GM18907 (cell line): Measurements from ENCODE around the gene TSPO2.
A peak's percentile ranks its signal among the peaks of the same experiment; 100 is the strongest.

Experiments
- ATAC-seq: cut with Tn5 transposase; IDR thresholded peaks from one replicate; pipeline ENCODE4 v1.9.1; 2021; ENCODE audit warnings: mild to moderate bottlenecking, moderate library complexity; ENCODE audit not compliant: unreplicated experiment

Gene TSPO2

DNA sequence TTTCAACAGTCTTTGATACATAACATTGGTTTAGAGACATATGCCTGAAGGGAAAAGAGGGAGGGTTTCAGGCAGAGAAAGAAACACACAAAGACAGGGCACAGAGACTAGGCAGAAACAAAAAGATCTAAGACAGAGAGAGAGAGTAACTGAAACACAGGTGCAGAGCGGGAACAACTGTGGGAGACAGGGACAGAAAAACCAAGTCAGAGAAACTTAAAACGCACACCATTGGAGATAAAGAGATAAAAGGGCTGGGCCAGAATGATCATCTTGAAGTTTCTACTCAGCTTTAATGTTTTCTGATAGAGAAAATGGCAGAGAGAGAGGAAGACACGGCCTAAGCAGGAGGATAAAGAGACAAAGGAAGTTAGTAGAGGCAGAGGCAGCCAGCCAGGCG, 15.0 kb upstream of the TSPO2 start:
- ATAC-seq, result no peak

DNA sequence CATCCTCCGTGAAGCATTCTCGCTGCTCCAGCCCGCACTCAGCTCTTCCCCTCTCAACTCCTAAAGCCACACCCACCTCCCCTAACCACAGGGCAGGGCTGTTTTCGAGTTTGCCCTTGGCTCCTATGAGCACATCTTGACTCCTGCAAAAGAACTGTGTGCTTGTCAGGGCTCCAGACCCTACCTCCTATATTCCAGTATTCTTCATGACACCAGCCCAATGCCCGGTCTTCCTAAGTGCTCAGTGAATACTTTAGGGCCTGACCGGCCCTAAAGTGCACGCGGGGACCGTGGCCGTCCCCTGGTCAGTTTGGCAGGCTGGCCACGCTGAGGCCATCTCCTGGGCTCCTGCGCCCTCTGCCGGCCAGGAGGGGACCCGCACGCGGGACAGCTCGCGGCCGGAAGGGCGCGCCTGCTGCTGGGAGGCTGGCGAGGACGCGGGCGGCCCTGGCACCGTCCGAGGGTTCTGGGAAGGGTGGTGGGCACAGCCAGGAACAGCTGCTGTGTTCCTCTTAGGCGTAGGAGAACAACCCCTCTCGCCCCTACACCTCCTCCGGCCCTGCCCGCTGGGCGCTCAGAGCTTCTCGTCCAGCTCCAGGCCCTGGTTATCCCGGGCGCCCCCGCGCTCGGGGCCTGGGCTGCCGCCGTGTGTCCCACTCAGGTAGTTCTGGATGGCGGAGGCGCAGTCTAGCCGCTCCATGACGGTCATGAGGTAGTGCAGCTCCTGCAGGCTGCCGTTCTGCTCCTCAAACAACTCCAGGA, 14.3 kb upstream of the TSPO2 start:
- ATAC-seq, result peak; percentile 88

DNA sequence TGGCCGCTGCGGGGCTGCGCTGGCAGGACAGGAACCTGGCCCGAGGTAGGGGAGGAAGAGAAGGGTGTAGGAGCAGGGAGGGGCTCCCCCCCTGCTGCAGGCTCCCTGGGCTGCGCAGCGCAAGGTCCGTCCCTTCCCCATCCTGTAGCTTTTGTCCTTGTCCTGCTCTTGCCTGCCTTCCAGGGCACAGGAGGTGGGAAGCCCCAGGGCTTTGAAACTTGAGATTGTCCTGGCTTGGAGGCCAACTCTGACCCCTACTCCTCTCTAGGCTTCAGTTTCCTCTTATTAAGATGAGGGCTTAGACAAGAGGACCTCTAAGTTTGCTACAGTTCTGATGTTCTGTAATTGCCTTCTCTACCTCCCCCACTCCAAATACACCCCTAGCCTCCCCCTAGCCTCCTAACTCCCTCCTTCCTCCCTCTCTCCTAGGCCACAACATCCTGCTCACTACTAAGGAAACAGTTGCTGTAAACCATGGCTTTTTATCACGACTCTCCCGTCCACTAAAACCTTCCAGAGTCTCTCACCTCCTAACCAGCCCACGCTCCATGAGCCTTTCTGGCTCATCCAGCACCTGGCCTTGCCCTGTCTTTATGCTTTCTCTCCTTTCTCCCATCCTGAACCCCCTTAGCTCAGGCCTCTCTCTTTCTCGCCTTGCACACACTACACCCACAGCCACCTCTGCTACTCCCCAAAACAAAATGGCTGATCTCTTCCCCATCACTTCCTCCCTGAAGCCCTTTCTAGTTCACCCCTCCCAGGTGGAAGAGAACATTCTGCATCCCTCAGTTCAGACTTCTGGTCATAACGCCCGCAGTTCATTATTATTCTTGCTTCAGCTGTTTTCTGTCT, 13.5 kb upstream of the TSPO2 start:
- ATAC-seq, result peak; percentile 43

DNA sequence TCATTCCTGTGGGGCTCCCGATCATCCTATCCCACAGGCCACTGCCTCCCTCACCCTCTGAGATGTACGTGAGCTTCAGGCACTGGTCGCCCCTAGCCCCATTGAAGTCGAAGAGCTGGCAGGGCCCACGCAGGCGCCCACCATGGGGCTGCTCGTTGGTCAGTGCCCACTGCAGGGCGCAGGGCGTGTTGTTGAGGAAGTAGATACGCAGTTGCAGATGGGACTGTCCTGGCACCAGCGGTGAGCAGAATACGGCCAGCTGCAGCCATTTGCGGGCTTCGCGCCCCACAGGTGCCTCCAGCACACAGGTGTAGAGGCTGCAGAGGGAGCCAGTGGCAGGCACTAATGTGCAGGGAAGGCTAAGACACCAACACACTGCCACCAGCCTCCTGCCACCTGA, 9.4 kb upstream of the TSPO2 start:
- ATAC-seq, result no peak

DNA sequence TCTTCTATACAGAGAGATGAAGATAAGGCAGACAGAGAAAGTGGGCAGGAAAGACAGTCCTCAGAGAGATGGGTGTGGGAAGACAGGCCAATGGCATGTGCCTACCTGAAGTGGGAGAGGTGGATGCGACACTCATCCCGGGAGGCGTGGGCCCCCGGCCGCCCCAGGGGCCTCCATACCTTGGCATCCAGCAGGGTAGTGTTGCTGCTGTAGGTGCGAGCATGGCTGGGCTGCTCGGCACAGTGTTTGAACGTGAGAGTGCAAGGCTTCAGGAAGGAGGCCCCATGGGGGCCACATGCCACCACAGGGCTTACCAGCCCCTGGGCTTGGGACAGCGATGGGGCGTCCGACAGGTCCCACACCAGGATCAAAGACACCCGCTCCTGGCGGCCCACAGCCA, 8.5 kb upstream of the TSPO2 start:
- no peak for ATAC-seq

DNA sequence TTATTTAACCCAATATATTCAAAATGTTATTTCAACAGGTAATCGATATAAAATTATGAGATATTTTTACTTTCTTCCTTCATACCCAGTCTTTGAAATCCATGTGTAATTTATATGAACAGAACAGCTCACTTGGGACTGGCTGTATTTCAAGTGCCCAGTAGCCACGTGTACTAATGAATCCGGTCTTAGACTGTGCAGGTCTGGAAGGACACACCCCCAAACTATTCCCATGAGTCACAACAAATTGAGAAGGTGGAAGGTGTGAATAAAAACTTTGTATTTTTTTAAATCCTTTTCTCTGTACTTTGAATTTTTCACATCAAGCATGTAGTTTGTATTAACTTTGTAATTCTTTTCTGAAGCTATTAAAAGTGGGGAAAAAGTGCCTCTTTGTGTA, 6.1 kb upstream of the TSPO2 start:
- ATAC-seq, result no peak

DNA sequence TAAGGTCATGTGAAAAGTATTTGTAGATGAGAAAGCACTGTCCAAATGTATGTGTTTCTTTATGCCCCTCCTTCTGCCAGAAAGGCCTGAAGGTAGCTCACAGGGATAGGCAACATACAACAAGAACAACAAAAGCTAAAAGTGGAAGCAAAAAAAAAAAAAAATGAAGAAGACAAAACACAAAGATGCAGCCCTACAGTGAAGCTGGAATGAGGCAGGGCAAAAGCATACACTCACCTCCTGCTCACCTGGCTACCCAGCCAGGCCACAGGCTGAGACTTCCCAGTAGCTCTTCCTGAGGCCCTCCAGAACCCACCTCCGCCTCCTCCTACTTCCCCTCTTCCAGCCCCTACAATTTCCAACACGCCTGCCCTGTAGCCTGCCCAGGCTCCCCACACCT, 5.7 kb upstream of the TSPO2 start:
- ATAC-seq, result no peak

DNA sequence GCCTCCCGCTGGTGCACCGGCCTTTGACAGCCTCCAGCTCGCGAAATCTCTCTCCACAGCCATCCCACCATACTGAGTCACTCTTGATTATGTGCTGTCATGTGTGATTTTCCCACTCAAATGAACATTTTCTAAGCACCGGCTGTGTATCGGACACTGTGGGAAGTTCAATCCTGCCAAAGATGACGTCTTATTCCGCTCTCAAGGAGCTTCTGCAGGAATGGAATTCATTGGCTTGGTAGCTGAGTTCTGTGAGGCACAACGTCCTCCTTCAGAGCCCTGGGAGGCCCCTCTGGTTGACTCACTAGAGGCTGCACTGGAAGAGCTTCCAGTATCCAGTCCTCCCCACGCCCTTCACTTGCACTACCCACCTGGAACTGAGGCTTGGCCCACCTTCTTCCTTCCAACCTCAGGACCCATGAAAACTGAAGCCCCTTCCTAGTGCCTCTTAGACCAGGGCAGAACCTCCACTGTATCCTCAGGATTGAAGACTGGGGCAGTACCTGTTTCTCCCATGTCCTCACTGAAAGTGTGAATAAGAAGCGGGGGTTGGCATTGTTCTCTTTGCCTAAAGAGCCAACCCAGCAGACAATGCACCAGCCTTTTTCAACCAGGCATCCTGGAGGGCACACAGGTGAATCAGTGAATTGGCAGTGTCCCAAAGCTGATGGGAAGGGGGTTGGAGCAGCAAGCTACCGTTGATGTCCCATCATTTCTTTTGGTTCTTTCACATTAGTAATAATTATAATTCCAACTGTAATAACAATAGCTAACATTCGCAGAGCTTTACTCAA, 5.0 kb upstream of the TSPO2 start:
- no peak for ATAC-seq

DNA sequence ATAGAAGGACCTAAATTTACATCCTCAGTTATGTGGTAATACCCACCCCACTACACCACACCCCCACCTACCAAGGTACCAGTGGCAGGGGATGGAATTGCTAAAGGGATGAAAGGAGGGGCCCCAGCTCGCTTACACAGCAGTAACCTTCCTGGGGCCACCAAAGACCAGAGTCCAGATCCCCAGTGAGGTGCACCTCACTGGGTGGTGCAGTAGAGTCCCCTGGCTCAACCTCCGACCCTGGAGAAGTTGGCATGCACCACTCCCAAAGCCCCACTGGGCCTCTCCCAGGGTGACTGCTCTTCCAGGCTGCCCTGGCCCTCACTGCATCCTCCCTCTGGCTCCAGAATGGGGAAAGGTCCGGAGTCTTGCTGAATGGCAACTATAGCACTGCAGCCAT, 4.1 kb upstream of the TSPO2 start:
- ATAC-seq, result no peak

DNA sequence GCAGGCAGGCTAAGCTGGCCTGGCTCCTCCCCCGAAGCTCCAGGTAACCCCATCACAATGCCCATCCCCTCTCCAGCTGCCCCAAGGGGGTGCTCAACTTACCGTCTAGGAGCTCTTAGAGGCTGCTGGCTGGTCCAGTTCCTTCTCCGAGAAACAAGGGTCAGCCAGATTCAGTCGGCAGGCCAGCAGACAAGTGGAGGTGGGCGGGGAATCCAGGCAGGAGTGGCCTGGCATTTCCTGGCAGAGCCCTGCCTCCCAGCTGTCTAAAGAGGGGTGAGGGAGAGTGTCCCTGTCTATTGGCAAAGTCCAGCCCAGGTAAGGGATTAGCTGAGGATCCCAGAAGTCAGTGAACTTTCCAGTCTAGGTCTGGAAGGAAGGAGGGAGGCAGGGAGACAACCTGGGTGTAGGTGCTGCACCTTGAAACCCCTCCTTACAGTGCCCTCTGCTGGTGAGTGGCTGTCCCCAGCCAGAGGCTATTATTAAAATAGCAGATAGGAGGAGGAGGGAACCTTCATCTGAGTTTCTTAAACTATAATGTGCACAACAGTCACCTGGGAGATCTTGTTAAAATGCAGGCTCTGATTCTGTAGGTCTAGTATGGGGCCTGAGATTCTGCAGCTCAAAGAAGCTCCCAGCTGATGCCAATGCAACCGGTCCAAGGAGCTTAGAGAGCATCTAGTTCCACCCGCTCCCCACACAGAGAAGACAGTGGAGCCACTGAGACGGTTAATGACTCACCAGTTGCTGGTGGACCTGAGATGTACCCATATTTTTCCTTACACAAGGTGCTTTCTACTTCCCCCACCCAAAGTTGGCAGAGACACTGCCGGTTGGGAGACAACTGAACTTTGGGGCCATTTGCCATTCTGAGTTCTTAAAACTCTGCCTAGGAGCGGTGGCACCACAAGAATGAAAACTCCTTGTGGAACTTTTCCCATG, 2.9 kb upstream of the TSPO2 start, which contains the start of gene UNC5CL:
UNC5CL (minus strand) TSS at position 162 of the 939 bp plus-strand sequence. CDS start 4,147 bp downstream, outside the sequence.
- no peak for ATAC-seq

DNA sequence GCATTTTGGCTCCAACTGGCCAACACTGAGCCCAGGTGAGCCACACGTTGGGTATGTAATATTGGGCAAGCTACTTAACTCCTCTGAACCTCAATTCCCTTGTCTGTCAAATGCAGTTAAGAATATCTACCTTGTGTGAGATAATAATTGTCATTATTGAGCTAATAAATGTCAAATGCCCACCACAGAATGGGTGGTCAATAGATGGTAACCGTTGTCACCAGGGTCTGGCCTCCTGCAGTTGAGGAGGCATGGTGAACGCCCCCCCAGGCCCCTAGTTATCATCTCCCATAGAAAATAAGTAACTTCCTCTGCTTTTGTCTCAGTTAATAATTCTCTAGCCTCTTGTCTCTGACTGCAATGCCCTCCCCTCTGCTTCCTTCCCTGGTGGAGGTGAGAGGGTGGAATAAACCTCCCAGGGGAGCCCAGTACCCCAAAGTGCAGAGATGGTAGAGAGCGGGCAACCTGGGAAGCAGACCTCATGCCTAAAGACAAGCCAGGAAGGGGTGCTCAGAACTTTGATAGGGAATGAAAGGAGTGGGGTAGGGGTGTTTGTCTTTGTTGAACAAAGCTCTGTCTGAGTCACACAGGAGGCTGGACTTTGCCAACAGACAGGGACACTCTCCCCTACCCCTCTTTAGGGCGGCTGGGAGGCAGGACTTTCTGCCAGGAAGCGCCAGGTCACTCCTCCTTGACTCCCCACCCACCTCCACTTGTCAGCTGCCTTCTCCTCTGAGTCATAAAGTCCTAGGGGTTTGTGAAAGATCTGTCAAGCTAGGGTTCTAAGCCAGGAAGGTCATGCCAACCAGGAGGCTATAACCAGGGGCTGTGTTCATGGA, 1.9 kb upstream of the TSPO2 start:
- ATAC-seq, result peak; percentile 71

DNA sequence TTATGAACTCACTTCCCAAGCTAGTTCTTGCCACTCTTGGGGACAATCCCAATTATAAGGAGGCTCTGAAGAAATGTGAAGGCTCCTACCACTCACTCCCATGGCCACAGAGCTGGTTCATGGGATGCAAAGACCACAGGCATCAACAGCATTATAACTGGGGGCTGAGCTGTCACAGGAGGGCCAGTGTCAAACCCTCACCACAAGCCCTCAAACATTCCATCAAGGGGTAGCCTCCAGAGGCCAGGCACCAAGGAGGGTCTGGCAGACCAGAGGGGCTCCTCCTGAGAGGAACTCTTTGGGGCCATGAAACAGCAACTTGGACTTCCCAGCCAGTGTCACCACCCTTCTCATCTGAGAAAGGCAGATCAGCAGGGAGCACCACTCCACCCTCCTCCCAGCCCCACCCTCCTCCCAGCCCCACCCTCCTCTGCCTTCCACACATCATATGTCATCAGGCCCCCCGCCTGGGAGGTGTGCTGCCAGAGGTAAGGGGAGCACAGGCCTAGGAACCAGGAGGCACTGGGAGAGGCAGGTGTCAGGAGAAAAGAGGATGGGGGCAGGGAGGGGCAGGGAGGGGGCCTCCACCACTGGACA, 1.2 kb upstream of the TSPO2 start:
- no peak for ATAC-seq

DNA sequence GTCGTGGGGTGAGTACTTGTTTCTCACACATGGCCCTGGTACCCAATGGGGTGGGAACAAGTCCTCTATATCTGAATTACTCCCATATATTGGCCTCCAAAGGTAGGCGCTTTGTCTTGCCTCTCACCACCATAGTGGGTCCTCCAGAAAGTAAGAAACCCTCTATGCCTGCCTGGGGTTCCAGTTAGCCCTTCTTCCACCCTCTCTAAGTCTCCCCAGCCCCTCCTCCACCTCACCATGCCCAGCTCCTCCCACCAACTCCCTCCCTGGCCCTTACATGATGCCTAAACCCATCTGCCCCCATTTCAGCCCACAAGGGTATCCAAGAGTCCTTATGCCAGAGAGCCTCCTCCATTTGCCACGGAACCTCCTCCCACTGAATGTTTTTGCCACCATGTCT, 884 bp downstream of the TSPO2 start:
- ATAC-seq, result no peak

DNA sequence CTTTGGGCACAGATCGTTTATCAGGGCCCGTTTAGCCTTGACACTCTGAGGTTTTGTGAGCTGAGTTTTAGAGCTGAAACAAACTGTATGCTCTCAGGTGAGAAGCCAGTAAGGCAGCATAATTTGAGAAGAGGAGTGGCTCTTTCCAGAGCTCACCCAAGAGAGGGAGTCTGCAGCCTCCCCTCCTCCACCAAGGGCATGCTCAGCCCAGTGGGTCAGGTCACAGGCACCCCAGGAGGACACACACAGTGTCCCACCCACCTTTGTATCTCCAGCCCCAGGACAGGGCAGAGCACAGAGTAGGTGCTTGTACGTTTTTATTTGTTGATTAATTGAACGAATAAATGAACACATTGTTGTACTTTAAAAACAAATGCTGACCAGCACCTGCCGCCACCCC, 3.4 kb downstream of the TSPO2 start:
- no peak for ATAC-seq

DNA sequence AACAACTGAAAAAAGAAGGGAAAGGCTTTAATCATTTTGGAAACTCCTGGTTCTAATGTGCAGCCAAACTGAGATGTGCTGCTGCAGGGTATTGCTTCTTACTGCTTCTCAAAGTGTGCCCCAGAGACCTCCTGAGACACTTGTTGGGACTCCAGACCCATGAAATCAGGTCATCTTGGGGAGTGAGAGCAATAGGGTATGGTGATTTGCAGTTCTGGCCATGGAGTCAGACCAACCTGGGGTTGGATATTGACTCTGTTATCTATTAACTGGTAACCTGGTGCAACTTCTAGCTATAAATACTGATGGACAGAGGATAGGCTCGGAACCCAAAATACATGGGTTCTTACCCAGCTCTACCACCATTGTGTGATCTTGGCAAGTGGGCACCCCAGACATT, 3.8 kb downstream of the TSPO2 start:
- no peak for ATAC-seq

DNA sequence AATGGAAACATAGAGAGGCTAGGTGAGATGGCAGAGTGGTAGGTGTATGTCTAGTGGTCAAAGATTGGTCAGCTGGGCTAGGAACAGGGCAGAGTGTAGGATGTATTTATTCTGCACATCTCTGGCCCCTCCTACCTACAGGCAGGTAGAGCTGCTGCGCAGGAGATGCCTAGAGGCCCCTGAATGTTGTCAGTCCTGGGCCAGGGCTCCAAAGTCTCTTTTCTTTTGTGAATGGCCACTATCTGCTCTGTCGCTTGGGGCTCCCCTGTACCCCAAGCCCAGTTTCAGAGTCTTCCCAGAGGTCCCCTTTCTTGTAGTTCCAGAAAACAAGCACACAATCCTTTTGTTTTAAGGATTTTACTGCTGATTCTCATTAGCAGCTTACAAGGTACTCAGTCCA, 5.0 kb downstream of the TSPO2 start:
- ATAC-seq, result no peak

DNA sequence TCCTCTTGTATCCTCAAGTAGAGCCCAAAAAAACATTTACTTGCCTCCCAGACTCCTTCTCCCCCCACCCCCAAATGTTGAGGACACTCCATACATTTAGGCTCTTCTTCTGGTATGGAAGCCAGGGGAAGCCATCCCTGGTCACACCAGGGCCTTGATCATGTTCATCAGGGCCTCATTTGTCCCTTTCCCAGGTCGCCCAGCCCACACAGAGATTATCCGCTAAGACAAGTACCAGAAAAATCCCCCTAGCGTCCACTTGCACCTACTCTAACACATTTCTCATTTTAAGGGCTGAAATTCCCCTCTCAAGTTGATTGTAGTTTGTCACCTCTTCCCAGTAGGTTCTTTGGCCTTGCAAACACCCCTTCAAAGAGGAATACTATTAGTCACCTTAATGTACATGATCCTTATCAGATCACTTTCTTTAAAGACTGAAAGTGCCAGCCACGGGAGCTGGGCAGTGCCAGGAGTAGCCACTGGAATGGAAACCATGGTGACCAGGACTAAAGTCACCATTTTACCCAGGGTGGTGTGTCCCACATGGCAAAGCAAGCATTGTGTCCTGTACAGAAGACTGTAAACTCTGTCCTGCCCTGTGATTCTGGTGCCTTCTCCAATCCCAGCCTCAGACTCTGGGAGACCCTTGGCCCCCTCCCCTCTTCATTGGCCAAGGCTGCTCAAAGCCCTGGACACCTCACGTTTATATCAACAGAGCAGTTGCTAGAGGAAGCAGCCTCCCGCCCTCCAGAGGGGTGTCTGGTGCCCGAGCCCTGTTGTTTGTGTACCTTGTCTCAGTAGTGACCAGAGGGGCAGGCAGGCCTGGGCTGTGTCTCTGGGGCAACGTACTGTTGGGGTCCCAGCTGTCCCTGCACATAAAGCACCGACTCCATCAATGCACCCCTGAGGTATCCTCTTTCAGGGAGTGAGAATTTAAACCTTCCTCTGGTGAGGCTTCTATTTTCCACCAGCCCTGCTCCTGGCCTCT, 5.8 kb downstream of the TSPO2 start:
- ATAC-seq, result no peak

DNA sequence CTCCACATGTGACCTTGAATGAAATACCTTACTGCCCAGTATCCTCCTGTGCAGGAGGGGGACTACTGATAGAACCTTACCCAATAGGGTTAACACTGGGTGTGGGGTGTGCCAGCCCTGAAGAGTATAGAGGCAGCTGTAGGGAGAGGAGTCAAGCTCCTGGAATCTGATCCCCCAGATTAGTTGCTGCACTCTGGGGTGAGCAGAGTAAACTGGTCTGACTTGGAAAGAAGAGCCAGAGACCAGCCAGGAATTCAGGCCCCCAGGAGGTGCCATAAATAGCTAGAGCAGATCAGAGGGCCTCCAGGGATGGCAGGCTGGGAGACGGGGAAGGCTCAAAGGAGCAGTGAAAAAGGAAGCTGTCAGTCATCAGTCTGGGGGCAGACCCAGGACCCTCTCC, 7.3 kb downstream of the TSPO2 start:
- ATAC-seq, result no peak
